Activated gamma-delta T cell (primary cell): ENCODE measurements around the gene ENKUR.
A peak's percentile ranks its signal among the peaks of the same experiment; 100 is the strongest.
"Not testable (repeated sequence)": the region's sequence is repeated elsewhere in the genome, so short reads cannot be mapped to it uniquely, and the experiment has no call there.

Source experiments
- DNase-seq: peaks from one replicate; lab custom pipeline; 2025; lab: John Stamatoyannopoulos, UW

The ENKUR gene

GRCh38 chr10:24973163-24973562 lies 42.8 kb downstream of the ENKUR start:
- no peak for DNase-seq

- DNase-seq, result no peak
Measured at GRCh38 chr10:24971374-24971773, 44.6 kb downstream of the ENKUR start.

- DNase-seq, result no peak
Measured at GRCh38 chr10:24969841-24970281, 46.1 kb downstream of the ENKUR start.

- DNase-seq, result not testable (repeated sequence)
Measured at GRCh38 chr10:24968951-24969350, 47.0 kb downstream of the ENKUR start.

- DNase-seq, result no peak
Measured at GRCh38 chr10:24968349-24968748, 47.6 kb downstream of the ENKUR start.

GRCh38 chr10:24966962-24967481 lies 48.9 kb downstream of the ENKUR start:
- no peak for DNase-seq

GRCh38 chr10:24965051-24965450 lies 50.9 kb downstream of the ENKUR start:
- no peak for DNase-seq

- no peak for DNase-seq
Measured at GRCh38 chr10:24963521-24964041, 52.4 kb downstream of the ENKUR start.

- no peak for DNase-seq
Measured at GRCh38 chr10:24962995-24963394, 53.0 kb downstream of the ENKUR start.

GRCh38 chr10:24961582-24961981 lies 54.4 kb downstream of the ENKUR start:
- no peak for DNase-seq

- no peak for DNase-seq
Measured at GRCh38 chr10:24959382-24959730, 56.6 kb downstream of the ENKUR start.

GRCh38 chr10:24958721-24959381 lies 57.1 kb downstream of the ENKUR start:
- DNase-seq, result no peak

- DNase-seq, result no peak
Measured at GRCh38 chr10:24958091-24958720, 57.8 kb downstream of the ENKUR start.

- DNase-seq, result not testable (repeated sequence)
Measured at GRCh38 chr10:24957624-24958051, 58.3 kb downstream of the ENKUR start.

GRCh38 chr10:24953675-24954074 lies 62.3 kb downstream of the ENKUR start:
- DNase-seq, result no peak

- DNase-seq, result peak; percentile 32
Measured at GRCh38 chr10:24952707-24953645, 63.0 kb downstream of the ENKUR start.

- DNase-seq, result no peak
Measured at GRCh38 chr10:24952143-24952706, 63.7 kb downstream of the ENKUR start, which contains the start of gene PRTFDC1. TSS of gene PRTFDC1 (minus strand) at chr10:24952606. CDS start at chr10:24952575, 31 bp downstream.

- DNase-seq, result no peak
Measured at GRCh38 chr10:24951201-24952142, 64.5 kb downstream of the ENKUR start.

GRCh38 chr10:24950439-24950838 lies 65.5 kb downstream of the ENKUR start:
- DNase-seq, result no peak

GRCh38 chr10:24949616-24950015 lies 66.3 kb downstream of the ENKUR start:
- no peak for DNase-seq
